SK-N-MC (cell line): Measurements from ENCODE around the gene LDHD.

Experiments
- EZH2 ChIP-seq: fragments of 200-600 bp; sonication (generic); IDR thresholded peaks from one replicate; pipeline ENCODE4 v1.6.1; 2017; ENCODE audit warnings: antibody characterized with exemption
- POLR2AphosphoS5 ChIP-seq: IDR thresholded peaks from 2 replicates; pipeline ENCODE4 v1.6.1; 2012; ENCODE audit warnings: mild to moderate bottlenecking, low read depth, low read length, borderline replicate concordance

- TF ChIP-seq EZH2, result no peak
- no peak for TF ChIP-seq POLR2AphosphoS5
Observed at GRCh38 chr16:75118943-75119539, 2.5 kb upstream of the LDHD start.
